ENCODE results near the gene HMGN2.

The HMGN2 gene

DNA sequence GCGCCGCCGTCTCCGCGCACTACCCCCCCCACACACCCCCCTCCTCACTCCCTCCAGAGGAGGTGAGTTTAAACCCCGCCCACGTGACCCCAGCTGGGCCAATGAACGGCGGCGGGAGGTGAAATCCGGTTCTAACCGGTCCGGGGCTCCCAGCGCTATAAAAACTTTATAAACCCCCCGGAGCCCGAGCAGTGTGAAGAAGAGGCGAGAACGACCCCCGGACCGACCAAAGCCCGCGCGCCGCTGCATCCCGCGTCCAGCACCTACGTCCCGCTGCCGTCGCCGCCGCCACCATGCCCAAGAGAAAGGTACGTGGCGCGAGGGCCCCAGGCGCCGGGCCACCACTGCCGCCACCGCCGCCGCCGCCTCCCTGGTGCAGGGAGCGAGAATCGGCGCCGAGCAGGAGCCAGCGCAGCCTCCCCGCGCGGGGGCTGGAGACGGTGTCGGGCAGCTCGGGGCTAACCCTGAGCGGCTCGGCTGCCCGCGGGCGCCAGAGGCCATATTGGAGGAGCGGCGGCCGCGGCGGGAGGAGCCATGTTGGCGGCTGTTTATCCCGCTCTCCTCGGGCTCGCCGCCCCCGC, at the start of gene HMGN2:
TSS of gene HMGN2 (plus strand) at position 121 of the 581 bp plus-strand sequence. CDS start at position 294, 173 bp downstream.
- peak; percentile 80 for DNase-seq (ENCODE audit: low read depth)

DNA sequence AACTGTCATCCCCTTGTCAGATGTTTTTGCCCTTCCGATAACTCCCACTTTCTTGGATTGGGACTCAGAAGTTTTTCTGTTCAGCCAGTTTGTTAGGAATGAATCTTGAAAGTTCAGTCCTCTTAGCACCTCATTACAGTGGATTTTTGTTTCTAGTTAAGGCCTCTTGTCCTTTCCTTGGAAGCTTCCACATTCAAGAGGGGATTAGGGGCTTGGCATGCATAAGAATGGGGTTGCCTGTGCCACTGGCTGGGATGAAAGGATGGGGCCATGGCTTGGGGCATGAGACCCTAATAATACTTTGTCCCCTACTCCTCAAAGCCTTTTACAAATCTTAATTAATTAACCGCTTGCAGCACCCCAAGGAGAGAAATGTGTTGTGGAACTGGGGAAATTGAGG, 42.5 kb upstream of the HMGN2 start:
- no peak for DNase-seq (ENCODE audit: low read depth)

DNA sequence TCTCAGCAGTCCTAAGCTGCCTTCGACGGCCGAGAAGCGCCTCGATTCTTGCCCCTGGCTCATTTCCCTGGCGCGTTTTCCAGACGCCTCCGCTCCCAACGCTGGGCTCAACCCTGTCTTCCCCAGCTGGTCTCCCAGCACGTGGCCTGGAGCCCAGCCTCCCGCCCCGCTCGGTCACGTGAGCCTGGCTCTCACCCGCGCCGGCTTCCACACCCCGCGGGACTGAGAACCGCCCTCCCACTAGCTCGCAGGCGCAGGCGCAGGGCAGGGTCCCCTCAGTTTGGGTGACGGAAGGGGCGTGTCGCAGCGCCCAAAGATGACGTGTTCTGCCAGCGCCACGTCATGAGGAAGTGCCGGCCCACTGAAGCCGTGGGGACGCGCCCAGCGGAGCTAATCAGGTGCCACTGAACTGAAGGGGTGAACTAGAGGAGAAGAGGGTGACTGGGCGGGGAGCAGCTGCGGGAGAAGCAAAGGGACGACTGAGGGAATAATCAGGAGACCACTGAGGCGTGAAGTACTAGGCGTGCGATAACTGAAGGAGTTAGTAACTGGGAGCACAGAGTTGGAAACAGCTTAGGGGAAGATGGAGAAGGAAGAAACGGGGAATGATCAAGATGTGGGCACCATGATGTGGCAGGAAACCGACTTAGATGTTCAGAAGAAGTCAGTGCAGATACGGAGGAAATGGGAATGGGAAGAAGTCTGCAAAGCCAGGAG, 40.1 kb upstream of the HMGN2 start, which contains the start of gene DHDDS:
TSS of gene DHDDS (plus strand) at position 343 of the 717 bp plus-strand sequence. CDS start 625 bp downstream, outside the sequence.
- DNase-seq (ENCODE audit: low read depth): peak; percentile 97

DNA sequence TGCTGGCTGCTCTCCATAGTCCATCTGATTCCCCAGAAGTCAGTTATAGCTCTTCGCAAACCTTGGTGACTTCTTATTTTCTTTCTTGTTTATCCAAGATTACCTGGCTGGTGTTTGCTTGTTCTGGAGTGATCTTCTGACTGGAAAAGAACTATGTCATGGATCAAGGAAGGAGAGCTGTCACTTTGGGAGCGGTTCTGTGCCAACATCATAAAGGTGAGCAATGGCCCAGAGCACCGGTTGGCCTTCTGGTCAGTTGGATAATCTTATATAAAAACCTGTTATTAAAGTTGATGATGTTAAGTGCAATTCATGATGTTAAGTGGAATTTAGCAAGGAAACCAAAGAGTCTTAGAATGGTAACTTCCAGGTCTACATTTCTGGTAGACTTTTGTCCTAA, 39.4 kb upstream of the HMGN2 start:
- DNase-seq (ENCODE audit: low read depth): no peak

DNA sequence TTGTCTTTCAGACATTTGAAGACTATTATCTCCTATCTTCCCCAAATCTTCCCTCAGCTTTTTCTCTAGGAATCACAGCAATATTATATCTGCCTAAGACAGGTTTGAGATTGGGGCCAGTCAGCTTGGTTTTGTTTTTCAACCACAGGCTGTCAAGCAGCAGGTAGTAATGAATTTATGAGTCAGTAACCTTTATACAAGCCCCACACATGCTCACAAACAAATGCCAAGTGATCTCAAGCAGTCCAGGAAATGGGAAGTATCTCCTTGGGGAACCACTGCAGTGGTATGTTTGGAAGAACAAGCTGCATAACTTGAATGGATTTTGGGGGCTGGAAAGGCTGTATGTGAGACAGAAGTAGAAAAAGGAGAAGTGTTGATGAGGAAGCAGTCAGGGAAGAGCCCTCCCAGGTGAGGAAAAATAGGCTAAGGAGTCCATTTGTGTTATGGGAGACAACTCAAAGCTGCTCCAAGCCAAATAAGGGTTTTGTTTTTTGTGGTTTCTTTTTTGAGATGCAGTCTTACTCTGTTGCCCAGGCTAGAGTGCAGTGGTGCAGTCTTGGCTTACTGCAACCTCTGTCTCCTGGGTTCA, 38.0 kb upstream of the HMGN2 start:
- DNase-seq (ENCODE audit: low read depth): no peak

DNA sequence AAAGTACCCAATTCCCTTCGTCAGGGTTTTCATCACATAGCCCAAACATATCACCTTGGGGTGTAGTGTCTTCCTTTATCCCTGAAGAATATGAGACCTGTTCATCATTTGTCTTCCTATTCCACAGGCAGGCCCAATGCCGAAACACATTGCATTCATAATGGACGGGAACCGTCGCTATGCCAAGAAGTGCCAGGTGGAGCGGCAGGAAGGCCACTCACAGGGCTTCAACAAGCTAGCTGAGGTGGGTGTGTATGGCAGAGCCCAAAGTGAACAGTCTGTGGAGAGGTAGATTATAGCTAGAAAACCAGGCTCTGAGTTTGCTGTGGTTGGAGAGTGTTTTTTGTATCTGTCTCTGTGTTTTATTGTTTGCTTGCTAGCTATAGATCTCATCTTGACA, 34.2 kb upstream of the HMGN2 start:
- no peak for DNase-seq (ENCODE audit: low read depth)

DNA sequence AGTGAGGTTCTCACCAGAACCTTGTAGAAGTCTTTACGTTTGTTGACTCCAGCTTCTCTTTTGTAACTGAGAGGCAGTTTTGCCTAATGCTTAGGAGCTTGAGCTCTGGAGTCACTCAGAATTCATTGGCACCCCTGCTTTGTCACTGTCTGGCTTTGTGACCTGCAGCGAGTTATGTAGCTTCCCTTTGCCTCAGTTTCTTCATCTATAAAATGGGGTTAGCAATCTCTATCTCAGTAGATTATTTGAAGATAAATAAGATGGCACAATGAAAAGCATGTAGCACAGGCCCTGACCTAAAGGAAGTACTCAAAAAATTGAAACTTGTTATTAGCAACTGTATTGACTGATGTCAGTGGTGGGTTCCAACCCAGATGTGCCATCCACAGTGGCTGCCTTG, 32.0 kb upstream of the HMGN2 start:
- DNase-seq (ENCODE audit: low read depth): no peak

DNA sequence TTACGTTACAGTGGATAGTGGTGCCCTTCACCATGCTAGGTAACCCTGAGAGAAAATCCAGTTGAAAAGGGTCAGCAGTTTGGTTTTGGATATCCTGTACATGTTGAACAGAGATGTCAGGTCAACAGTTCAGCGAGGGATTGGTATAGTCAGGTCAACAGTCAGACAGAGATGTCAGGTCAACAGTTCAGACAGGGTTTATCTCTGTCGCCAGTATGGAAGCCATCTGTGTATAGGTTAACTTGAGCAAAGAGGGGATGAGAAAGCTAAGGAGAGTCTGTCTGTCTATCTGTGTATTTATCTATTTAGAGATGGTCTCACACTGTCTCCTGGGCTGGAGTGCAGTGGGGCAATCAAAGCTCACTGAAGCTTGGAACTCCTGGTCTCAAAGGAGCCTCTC, 22.4 kb upstream of the HMGN2 start:
- no peak for DNase-seq (ENCODE audit: low read depth)

DNA sequence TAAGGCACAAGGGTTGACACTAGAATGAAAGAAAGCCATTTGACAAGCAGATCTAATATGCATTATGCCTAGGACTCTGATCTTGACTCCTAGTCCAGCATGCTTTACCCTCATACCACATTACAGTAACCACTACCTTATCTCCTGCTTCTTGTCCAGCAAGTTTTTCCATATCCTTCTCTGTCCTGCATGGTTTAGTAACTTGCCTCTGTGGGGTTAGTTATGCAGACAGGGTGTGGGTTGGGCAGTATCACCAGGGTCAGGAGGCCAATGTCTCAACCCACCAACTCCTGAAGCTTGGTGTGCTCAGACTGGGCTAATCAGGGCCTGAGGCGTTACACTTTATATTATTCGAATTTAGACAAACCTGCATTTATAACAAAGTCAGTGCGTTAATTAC, 21.3 kb upstream of the HMGN2 start:
- no peak for DNase-seq (ENCODE audit: low read depth)

DNA sequence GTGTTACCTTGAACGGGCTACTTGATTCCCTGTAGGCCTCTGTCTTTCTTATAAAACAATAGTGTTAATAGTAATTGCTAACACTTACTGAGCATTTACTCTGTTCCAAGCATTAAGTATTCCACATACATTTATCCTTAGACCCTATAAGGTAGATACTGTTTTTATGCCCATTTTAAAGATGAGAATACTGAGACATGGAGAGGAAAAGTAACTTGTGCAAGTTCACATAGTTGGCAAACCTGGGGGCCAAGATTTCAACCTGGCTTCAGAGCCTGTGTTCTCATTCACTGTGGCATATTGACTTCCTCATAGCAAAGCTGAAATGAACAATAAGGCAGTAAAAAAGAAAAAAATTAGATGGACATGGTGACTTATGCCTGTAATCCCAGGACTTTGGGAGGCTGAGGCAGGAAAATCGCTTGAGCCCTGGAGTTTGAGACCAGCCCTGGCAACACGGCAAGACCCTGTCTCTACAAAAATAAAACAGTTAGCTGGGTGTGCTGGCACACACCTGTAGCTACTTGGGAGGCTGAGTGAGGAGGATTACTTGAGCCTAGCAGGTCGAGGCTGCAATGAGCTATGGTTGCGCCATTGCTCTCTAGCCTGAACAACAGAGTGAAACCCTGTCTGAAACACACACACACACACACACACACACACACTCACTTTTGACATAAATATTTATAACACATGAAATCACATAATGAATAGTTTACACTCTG, 19.6 kb upstream of the HMGN2 start:
- no peak for DNase-seq (ENCODE audit: low read depth)

DNA sequence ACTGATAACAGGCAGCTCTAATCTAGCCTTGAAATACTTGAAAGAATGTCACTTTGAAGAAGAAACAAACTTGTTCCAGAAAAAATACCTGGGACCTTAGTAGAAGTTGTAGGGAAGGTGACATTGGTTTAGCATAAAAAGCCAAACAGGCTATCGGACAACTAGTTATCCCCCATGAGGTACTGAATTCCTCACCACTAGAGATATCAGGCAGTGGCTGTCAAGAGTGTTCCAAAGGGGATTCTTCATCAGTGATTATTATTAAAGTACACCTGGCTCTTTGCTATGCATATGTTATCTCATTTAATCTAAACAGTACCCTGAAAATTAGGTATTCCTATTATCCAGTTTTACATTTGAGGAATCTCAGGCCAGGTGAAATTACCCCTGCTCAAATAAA, 13.1 kb upstream of the HMGN2 start:
- DNase-seq (ENCODE audit: low read depth): no peak

DNA sequence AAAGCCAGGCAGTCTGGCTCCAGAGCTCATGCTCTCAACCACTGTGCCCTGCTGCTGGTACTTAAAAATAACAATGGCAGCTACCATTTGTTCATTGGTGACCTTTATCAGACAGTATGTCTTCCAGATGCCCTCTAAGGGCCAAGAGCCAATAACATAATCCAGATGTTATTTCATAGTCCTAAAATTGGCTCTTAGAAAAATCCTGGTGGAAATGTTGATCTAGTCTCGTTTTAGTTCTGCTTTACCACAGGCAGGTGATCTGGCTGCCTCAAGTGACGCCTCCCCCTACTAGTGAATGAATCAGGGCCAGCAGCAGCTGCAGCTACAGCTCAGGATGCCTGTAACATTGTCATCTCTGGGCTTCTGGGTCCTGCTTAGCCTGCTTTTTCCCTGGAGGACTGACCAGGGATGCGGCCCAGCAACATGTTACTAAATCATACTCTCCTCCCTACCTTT, 12.6 kb upstream of the HMGN2 start:
- no peak for DNase-seq (ENCODE audit: low read depth)

DNA sequence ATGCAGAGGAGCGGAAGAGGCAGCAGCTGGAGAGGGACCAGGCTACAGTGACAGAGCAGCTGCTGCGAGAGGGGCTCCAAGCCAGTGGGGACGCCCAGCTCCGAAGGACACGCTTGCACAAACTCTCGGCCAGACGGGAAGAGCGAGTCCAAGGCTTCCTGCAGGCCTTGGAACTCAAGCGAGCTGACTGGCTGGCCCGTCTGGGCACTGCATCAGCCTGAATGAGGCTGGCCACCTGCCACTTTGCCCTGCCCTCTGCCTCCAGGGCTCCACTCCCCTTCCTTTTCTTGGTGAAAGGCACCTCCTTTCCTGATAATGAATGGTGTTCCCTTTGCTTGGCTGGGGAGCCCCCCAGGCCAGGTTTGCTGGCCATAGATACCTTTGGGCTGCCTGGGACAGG, 3.3 kb upstream of the HMGN2 start:
- DNase-seq (ENCODE audit: low read depth): no peak

DNA sequence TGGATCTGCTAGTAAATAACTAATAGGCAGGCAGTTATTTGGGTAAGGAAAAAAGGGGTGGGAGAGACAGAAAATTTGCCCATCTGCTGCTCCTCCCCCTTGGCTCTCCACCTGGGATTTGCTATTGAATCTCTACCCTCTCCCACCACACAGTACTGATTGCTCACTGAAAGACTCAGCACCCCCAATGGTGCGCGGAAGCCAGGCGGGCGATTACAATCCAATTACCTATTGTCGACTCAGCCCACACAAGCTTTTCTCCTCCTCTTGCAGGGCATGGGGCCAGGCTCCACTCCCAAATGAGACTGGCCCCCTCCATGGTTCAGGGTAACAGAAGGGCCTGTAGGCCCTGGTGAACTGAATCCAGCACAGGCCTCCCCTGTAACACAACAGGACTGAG, 2.7 kb upstream of the HMGN2 start:
- DNase-seq (ENCODE audit: low read depth): no peak

DNA sequence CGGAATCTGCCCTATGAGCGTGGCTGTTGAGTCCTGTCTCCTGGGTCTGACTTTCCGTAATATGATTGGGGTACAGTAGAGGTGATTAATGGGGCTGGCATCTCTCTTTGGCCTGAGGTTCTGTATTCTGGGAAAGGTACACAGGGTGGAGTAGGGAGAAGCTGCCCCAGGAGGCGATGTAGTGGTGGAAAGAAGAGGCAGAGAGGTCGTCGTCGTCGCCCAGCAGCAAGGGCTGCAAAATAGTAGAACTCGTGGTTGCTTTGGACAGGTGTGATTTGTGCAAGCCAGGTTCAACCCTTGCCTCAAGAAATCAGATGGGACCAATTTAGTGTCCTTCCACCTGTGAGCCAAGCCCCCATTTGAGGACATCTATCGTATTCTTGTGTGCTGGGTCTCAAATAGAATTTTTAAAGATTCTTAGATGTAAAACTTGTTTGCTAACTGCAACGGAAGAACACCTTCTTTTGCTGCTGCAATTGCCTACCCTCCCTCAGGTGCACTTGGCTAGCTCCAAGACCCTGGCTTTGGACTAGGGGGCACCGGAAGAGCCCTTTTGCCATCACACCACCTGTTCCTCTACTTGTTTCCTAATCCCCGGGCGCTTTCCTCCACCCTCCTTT, 1.3 kb upstream of the HMGN2 start:
- no peak for DNase-seq (ENCODE audit: low read depth)

DNA sequence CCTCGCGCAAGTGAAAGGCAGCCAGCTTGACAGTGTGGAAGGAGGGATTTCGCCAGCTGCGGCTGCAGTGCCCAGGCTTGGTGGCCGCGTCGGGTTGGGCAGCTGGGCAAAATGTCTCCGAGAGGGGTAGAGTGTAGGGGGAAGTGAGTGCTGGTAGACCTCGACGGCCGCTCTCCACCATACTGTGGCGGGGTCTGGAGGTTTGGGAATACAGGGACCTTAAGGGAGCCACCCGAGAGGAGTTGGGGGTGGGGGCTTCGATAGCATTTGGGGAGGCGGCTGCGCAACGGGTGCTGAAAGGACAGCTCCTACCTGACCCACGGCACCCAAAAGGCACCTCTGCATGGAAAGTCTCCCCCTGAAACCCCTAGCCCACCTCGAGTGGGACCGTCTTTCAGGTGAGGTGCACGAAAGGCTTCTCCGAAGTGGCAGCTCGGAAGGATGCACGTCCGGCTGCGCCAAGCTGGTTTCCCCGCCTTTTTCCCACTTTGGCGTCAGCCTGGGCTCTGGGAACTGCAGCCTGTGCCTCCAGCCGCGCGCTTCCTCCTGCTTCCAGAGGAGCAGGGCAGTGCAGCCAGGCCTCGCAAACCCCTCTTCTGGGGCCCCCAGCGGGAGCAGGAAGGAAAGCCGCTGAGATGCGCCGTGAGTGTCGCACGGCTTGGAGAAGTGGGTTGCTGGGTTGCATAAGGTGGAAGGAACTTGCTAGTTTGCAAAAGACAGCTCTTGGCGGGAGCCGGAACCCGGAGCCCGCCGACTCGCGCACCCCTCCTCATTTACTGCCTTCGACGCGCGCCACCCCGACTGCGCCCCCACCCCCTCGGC, 531 bp upstream of the HMGN2 start:
- peak; percentile 7 for DNase-seq (ENCODE audit: low read depth)

DNA sequence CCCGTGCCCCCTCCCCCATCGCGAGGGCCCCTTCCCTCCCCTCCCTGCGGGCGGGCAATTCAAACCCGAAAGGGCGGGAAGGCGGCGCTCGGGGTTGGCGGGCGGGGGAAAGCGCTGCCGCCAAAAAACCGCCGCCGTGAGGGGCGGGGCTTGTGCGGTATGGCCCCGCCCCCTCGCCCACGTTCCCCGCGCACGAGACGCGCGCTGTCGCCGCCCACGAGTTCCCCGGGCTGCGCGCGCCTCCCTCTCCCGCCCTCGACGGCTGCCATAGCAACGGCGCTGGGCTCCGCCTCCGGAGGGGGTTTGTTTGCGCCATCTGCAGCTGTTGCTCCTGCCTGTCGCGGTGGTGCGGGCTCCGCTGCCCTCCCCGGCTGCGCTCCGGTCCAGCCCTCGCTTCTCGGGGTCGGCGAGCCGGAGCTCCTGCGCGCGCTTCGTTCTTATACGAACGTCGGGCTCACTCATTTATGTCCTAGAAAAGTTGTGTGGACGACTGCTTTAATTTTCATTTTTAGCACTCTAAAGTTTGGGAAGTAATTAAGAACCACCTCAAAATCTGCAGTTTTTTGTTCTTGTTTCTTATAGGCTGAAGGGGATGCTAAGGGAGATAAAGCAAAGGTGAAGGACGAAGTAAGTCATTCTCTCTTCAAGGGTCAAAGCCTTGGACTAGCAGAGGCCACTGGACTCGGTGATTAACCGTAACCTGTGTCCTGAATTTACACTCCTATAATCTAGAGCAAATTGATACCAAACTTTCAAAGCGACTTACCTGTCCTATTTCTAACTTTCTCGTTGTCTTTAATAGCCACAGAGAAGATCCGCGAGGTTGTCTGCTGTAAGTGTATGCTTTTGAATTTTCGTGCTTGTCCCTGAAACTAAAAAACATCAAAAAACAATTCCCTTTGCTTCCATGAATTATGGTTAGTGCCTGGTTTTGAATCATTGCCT, 933 bp downstream of the HMGN2 start:
- DNase-seq (ENCODE audit: low read depth): peak; percentile 94

DNA sequence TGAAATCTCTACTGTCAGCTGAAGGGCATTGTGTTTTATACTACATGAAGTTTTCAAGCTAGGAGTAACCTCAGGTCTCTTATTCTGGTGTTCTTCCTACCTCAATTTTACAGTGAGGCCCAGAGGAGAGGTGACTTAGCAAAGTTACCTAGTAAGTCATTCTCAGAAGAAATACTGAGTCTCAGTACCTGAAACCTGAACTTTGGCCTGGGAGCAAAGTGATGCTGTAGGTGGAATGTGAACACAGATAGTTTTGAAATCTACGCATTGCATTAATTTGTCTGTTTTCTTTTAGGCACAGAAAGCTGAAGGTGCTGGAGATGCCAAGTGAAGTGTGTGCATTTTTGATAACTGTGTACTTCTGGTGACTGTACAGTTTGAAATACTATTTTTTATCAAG, 2.6 kb downstream of the HMGN2 start:
- DNase-seq (ENCODE audit: low read depth): no peak

DNA sequence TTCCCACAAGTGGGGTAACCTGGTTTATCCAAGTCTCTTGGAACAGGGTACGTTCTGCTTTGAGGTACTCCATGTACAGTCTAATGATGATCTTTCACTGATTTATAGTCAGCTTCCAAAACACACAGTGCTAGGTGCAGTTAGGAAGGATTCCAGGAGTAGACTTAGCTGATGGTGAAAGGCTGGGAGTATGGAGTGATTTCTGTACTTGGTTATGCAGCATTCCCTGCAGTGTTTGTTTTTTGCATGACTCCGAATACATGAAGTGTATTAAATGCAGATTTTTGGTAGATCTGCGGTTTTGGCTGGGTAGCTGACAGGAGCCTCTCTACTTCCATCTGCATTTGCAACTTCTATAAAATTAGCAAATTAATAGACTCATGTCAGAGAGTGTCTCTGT, 3.7 kb downstream of the HMGN2 start:
- no peak for DNase-seq (ENCODE audit: low read depth)

DNA sequence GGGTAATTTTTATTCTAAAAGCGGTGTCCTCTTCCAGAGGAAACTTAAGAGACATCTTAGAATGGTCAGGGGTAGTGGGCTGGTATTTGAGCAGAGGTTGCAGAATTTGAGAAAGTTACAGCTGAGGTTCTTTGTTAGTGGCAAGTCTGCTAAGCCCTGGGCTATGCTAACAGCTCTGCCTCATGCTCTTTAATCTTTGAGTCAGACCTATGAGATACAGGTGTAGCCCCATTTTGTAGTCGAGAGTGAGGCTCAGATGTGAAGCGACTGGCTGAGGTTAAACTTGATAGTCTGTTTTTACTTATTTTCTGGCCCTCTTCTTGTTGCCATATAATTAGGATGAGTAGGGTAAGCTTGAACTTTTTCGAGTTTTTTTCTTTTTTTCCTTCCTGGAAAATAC, 4.7 kb downstream of the HMGN2 start:
- DNase-seq (ENCODE audit: low read depth): no peak
